Right renal pelvis (tissue), 4 donors: ENCODE results near the gene SLC1A3. TPM values are rescaled to one million over a fixed set of nuclear protein-coding genes. Genes with fewer than 3 reads are reported as not detected.

Experiments used
- DNase-seq, 4 donors: peaks; one replicate each; pipeline ENCODE4 v3.0.0-alpha.2; 2013; ENCODE audit warnings: low read depth in 4 of 4, low spot score in 3 of 4, missing footprints in 1 of 4
- polyA plus RNA-seq, 4 donors: library from polyadenylated mRNA; unstranded; fragments of 120-200 nt; gene quantifications; one replicate each; pipeline ENCODE4 v1.2.1, GENCODE V29; 2013; ENCODE audit not compliant: insufficient read length in 4 of 4

The SLC1A3 gene
- polyA plus RNA-seq, 4 donors, result 2.7 to 4.9 (median 3.1) TPM

DNA sequence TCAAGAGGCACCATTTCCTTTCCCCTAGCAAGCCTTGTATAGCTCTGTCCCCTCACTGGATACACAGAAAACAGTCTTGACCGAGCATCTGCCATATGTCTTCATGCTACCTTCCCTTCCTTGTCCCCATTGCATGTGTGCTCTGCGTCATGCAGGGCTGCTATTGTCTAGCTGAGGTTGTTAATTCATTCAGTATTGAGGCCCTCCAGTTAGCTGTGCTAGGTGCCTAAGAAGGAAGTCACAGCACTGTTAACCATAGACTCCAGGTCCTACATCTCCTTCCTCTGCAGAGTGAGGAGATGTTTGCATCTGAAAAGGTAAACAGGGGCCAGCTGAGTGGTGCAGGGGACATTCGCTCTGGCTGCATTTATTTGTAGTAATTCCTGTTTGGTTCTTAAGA is 48.2 kb downstream of the SLC1A3 start:
- no peak for DNase-seq

DNA sequence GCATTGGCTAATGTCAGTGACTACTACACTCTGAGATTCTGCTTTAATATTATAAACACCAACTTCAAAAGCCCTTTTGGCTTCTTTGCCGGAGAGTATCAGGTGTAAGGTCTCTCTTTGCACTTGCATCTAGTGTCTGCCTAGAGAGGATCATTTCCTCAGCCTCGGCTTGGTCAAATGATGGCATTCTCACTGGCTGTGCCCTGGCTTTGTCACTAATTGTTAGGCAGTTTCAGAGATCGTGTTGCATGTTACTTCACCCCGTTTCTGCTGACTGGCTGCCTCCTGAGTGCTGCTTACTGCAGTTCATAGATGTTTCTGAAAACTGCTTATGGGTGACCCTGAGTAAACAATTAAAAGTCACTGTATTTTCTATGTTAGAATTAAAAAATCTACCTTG is 48.8 kb downstream of the SLC1A3 start:
- DNase-seq, result no peak

DNA sequence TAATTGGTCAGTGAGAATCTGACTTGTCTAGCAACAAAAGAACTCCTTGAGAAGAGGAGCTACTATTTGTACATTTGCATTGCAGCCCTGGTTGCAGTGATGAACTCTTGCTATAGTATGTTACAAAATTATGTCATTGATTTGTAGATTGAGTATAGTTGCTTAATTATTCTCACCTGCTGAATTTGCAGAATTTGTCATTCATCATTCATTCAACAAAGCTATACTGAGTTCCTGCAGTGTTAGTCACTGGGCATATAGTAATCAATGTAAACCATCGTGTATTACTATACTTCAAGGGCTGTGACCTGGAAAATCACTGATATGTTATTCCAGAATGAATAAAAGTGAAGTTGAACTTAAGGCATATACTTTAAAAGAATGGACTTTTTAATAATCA is 50.1 kb downstream of the SLC1A3 start:
- DNase-seq, result no peak

DNA sequence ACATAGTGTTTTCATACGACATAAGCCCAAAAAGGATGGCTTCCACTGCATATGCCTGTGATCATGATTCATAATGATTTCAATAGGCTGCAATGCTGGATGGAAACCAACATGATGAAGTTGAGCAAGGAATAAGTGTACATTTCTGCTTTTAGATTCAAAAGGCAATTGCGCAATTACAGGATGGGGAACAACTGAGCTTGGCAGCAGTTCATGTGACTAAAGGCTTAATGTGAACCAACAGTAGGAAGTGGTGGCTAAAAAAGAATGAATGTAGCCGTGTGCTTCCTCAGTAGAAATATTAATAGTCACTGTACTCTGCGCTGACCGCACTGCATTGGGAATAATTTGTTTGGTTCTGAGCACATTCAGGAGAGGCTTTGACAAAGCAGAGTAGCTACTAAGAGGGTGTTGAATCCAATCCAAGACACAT is 51.2 kb downstream of the SLC1A3 start:
- DNase-seq, result no peak

DNA sequence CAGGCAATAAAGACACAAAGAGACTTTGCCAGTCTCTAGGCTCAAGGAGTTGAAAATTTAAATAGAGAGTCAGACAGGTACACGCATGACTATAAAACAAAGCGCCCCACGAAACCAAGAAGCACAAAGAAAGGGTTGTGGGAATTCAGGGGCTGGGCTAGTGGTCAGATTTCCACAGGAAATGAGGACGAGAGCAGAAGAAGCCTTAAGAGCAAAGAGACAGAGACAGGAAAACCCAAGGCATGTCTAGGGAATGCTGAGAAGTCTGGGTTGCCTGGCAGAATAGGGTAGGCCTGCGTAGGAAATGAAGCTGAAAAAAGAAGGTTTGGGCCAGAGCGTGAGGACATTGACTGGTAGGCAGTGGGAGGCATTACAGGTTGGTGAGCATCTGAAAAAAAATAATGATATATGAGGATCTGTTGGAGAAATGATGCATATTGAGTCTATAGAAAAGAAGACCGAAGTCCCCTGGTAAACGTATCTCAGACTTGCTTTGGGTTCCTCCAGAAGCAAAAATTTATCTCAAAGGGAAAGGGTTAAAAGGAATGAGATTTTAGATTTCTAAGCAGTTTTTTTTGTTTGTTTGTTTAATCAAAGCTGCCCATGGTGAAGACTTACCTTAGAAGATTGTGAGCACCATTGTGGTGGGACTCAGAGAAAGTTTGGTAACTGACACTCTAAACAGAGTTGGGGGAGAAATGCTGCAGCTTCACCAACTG is 51.8 kb downstream of the SLC1A3 start:
- DNase-seq, result no peak

DNA sequence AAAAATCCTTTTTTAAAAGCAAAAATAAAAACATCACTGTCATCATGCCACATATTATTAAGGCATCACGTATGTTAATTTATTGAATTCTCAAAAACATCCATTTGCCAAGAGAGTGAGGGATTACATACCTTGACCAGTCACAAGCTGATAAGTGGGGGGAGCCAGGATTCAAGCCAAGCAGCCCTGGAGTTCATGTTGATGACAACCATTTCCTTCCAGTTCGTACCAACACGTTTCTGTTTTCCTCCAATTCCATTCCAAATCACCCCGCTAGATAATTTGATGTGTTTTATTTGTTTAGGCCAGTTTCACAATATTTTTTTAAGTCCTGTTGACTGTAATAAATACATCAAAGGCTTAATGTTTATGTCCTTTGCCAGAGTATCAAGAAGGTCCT is 53.0 kb downstream of the SLC1A3 start:
- no peak for DNase-seq

DNA sequence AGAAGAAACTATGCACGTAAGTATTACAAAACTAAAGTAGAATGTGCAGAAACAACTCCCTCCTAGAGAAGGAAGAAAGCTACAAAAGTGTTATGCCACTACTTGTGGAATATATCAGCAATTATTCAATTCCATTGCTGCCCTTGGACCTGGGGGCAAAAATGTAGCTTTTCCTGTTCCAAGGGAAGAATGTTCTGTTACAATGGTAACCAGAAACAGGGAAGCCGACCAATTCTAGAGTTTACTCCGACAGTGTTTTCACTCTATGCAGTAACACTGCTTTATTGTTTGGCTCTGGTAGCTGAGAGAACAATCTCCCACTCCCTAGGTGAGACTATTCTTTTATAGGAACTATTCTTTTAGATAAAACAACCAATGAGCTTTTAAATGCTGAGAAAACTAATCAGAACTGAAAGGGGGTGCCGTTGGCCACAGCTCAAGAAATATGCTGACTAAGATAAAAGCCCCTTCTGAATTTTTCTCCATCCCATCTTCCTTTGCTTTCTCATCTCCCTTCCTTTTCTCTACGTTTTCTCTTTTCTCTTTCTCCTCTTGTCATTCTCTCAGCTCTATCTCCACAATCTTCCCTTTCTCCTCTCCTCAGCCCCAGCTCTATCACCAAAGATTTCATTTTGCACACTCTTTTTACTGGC is 54.1 kb downstream of the SLC1A3 start:
- DNase-seq, result no peak

DNA sequence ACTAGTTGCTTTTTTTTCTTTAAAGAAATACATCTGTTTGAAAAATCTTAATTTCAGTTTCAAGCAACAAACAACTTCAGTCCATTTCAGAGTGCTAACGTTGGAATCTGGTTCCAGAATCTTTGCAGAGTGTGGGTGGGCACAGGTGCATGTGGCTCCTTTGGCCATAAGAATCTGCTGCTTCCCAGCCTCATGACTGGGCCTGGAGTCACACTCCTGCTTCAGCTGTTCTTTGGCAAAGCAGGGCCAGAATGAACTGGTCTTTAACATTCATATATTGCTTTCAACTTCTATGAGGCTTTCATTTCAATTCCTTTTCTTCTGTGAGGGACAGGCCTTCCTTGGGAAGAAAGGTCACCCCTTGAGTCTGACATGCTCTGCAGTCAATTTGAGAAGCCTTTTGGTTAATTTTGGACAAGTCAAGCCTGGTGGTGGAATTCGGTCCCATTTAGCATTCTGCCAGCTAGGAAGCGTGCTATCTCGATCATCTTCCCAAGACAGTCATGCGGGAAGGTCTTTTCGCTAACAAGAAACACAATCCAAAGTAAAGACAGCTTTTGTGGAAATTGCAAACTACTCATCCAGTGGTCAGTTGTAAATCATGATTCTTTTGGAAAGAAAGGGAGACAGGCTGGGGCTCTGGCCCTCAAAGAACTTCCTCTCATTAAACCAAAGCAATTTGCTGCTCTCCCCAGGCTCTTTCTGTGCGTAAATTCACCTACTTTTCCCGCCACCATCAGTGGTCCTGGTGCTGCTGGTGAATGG is 55.2 kb downstream of the SLC1A3 start:
- DNase-seq, result no peak

DNA sequence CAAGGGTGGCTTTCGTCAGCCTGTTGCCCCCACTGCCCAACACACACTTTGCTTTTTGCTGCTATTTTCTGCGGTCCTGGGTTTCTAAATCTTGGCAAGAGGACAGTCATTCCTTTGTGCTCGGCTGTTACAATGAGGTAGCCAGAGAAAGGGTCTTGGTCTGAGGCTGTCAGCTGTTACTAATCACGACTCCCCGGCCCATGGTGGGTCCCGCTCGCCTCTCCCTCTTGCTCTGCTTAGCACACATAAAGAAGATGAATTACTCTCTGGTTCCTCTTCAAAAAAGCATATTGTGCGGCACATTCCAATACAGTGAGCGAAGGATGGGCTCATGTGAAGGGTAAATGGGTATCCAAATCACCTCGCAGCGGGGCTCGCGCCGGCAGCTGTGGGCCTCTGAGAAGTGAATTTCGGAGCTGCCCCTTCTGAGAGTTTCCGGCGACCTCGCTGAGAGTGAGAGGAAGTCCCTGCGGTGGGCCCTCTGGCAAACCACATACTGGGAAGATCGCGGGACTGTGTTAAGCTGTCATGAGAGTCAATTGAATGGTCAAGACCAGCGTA is 56.0 kb downstream of the SLC1A3 start:
- no peak for DNase-seq

DNA sequence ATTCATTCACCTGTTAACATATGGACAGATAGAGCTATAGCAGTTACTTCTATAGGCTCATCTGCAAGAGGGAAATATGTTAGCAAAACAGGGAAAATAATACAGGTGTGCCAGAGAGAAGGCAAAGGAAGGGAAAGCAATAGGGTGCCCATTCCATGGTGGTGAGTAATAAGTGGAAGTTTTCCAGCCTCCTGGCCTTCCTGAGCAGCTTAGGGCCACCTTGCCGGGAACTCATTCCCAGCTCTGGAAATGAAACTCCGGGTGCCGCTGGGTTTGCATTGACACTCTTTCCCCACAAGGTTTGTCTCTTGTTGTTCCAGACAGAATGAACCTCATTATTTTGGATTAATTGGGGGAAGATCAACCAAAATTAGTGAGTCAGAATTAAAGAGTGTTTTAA is 58.4 kb downstream of the SLC1A3 start:
- DNase-seq, result no peak

DNA sequence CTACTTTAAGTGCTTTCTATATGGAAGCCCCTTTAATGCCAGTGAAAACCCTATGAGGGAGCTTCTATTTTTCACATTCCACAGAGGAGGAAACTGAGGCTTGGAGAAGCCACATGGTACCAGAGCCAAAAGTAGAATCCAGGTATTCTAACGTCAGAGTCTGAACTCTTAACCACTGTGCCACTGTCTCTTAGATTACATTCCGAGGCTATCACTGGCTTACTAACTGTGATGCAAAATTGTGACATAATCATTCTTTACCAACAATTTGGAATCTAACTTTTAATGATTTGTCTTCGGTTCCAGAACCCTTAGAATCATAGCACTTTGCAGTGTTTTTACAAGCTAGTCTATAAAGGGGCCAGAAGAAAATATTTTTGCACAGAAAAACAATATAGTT is 59.2 kb downstream of the SLC1A3 start:
- no peak for DNase-seq

DNA sequence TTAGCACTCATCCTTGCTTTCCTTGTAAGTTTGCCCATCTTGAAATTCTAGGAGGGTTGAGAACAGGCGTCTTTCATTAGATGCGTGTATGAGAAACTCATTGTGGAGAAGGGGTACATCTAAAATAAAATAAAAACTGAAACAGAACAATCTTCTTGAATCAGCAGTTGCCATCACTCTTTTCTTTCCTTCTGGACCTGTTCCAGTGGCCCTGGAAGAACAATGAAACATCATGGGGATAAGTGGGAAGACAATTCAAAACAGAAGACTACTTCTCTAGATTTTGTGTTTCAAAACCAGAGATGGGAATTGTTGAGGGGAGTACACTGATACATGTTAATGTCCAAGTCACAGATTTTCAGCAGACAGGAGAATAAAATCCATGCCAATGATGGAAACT is 59.9 kb downstream of the SLC1A3 start:
- DNase-seq, result no peak

DNA sequence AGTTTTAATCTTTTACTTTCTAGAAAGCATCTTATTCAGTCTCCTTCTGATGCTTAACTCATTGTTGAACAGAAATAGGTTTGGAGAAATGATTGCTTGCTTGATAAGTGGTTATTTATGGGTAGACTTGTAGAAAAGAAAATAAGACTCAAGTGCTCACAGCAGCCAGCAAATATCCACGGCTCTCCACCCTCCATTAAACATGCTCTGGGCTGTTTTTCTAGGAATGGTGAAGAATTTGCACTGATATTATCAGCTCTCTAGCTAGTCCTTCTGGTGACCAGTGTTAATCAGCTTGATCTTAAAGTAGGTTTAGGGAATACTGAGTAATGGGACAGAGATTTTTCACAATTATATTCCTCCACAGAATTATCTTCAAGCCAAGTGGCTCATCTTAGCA is 60.6 kb downstream of the SLC1A3 start:
- no peak for DNase-seq

DNA sequence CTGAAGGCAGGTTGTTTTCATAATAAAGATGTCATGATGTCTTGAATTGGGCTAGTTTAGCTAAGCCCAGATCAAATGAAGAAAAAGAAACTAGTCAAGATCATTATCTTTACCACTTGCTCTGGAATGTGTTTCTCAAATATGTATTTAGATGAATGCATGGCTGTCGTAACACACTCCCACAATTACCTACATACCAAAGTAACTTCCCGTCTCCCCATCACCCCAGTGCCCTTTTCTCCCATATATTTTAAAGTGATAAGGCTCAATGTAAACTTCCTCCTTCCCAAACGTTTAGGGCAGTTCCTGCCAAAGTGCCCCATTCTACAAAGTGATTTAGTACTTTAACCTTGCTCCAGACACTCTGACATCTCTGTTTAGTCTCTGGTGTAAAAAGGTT is 61.4 kb downstream of the SLC1A3 start:
- DNase-seq, result no peak

DNA sequence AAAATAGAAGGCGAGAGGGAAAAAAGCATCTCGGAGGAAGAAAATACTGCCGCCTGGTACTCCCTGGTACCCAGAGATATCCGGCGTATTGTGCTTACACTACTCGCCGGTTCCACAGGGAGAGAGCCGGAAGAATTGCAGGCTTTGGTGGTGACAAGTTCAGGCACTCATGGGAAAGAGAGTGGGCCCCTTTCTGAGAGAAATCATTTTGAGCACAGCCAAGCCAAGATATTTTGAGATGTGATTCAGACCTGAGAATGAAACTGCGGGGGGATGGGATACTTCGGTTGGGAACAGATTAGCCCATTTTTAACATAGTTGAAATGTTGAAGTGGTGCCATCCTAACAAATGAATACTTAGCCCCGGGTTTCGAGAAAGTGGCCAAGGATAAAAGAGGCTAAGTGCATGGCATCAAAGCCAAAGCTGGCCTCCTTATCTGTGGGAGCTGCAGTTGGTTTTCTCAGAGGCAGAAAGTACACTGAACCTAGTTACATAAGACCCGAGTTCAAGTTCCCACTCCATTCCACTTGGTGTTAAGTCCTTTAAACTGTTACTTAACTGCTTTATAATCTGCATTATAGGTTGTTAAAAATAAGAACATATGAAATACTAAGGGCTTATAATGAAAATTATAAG is 62.7 kb downstream of the SLC1A3 start:
- DNase-seq, result no peak

DNA sequence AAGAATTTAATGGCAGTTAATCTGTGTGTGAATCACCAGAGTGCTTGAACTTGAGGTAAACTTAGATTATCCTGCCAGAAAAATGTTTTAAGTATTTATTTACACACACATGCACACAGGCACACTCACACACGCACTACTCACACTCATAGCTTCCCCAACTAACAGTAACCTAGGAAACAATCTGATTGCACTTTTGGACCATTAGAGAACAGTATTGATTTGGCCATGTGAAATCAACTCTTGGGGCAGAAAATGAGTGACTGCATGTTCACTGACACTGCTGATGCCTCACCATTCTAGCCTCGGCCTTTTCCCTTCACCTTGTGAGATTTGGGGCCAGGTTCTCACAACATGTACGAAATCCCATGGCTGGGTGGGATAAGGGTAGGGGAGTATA is 64.1 kb downstream of the SLC1A3 start:
- no peak for DNase-seq

DNA sequence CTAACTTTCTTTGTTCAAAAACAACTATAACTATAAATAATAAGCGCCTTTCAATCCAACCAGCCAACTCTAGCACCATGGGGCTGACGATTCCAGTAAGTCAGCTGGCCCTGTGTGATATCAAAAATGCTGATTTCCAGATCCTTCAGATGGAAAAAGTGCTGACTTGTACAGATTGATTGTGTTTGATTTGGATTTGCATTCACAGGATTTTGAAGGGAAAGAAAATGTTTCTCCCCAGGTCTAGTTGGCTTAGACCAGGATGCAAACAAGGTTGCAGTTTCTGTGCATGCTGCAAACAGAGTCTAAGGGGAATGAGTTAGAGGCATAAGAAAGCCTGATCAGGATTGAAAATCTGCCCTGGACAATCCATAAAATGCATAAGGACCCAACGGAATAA is 68.9 kb downstream of the SLC1A3 start:
- DNase-seq, result no peak

DNA sequence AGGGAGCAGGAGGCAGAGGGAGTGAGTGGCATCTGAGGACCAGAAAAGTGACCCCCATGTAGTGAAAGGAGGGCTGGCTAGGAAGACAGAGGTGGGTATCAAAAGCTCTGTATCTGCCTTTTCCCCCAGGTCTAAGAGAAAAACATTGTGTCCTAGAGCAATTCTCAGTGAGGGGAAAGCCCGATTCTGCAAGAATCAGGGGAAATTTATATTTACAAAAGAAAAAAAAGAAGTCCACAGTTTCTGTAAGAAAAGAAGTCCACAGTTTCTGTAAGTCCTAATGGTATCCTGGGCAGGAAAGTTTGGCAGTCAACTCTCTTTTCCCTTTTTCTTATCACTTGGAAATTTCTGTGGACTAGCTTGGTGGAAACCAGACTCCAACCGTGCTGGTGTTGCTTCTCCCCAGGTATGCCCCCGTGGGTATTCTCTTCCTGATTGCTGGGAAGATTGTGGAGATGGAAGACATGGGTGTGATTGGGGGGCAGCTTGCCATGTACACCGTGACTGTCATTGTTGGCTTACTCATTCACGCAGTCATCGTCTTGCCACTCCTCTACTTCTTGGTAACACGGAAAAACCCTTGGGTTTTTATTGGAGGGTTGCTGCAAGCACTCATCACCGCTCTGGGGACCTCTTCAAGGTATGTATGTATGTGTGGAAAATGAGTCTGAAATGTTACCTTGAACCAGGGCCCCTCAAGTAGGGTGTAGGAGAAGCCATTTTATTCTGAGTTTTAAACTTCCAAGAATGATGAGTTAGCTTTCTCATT is 73.0 kb downstream of the SLC1A3 start:
- DNase-seq, result no peak

DNA sequence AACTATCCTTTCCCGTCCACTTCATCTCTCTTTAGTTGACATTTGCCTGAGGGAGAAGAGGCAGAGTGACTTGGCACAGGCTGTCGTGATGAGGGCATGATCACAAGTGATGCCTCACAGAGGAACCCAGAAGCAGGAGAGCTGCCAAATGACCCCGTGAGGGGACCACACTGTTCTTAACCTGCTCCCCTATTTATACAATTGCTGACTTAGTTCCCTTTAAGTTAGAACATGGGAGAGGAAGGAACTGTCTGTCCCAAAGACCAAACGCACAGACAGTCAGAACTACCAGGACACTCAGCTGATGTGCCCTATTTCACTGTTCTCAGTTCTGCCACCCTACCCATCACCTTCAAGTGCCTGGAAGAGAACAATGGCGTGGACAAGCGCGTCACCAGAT is 73.7 kb downstream of the SLC1A3 start:
- DNase-seq, result no peak

DNA sequence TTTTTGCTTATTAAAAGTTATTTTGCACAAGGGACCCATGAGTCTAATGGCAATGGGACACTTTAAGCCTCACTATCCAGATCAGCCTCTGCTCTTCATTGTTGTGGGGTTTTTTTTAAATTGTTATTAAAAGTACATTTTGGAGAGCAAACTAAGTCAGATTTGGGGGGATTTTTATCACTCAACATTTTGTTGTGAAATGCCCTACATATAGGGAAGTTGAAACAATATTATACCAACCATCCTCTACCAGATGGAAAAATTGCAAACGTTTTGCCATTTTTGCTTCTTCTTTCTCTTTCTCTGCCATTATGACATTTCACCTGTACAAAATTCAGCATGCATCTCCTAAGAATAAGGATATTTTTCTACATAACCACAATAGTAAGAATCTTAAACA is 75.3 kb downstream of the SLC1A3 start:
- no peak for DNase-seq
